AG09309 (cell line): ENCODE measurements around the gene UCK2.

Experiments used
- DNase-seq: peaks from one replicate; pipeline ENCODE4 v3.0.0-alpha.2; 2010; ENCODE audit warnings: low read depth
- H3K4me3 ChIP-seq: 2 replicates; pipeline ENCODE4 v1.5.1; 2011; ENCODE audit warnings: mild to moderate bottlenecking, low read depth, low read length, moderate library complexity; ENCODE audit not compliant: control insufficient read depth
- TF ChIP-seq, protein P1 (sequence below): IDR thresholded peaks from 2 replicates; pipeline ENCODE4 v1.5.1; 2011; ENCODE audit warnings: mild to moderate bottlenecking, low read depth, low read length, inconsistent platforms; ENCODE audit not compliant: insufficient read depth, control insufficient read depth; ENCODE audit errors: missing control alignments

UCK2 gene

DNA sequence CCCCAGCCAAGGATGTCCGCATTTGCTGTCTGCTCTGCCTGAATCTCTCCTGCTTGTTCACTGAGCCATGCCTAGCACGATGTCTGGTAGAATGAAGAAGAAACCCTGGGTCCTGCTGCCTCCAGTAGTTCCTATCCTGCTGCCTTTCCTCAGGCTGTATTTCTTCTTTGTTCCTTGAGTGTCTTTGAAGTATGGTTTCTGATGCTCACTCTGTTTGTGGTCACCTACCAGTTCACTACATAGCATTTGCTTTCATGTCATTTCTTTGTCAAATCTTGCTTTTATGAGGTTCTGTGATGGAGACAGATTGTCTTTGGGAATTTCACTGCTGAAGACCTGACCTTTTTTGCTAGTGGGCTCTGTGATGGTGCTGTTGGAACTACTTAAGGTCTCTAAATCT, 5.9 kb downstream of the UCK2 start:
- H3K4me3 ChIP-seq: no peak overlapping the region
- TF ChIP-seq, protein P1, sequence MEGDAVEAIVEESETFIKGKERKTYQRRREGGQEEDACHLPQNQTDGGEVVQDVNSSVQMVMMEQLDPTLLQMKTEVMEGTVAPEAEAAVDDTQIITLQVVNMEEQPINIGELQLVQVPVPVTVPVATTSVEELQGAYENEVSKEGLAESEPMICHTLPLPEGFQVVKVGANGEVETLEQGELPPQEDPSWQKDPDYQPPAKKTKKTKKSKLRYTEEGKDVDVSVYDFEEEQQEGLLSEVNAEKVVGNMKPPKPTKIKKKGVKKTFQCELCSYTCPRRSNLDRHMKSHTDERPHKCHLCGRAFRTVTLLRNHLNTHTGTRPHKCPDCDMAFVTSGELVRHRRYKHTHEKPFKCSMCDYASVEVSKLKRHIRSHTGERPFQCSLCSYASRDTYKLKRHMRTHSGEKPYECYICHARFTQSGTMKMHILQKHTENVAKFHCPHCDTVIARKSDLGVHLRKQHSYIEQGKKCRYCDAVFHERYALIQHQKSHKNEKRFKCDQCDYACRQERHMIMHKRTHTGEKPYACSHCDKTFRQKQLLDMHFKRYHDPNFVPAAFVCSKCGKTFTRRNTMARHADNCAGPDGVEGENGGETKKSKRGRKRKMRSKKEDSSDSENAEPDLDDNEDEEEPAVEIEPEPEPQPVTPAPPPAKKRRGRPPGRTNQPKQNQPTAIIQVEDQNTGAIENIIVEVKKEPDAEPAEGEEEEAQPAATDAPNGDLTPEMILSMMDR: no peak
- DNase-seq: no peak

DNA sequence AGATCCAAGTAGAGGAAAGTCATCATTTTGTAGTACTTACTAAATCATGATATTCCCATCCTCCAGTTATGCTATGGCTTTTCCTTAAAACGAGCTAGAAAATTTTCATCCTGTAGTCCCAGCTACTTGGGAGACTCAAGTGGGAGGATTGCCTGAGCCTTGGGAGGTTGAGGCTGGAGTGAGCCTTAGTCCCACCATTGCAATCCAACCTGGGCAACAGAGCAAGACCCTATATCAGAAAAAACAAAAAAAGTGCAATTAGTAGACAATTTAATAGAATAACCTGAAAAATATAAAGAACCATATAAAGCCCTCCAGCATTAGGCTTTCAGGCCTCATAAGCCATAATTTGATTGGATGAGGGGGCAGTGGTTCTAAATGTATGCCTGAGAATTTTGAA, 6.8 kb downstream of the UCK2 start:
- no peak overlapping the region for H3K4me3 ChIP-seq
- no peak for DNase-seq
- TF ChIP-seq, protein P1: no peak

DNA sequence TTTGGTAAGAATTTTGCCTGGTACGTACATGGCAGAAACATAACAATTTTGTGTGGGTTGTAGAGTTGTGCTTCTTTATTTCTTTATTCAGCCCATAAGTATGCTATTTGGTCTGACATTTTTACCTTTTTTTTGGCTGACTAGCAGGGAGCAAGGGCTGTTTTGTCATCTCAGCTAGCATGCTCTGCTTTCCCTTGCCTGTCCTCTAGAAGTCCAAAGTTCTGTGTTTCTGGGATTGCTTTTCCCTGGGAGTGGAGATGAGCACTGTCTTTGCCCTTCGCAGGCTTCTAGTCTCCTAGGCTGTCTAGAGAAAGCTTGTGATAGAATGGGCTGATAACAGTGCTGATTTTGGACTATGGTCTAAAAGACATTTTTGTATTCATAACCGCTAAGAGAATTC, 7.5 kb downstream of the UCK2 start:
- no peak overlapping the region for H3K4me3 ChIP-seq
- DNase-seq: no peak
- TF ChIP-seq, protein P1: no peak

DNA sequence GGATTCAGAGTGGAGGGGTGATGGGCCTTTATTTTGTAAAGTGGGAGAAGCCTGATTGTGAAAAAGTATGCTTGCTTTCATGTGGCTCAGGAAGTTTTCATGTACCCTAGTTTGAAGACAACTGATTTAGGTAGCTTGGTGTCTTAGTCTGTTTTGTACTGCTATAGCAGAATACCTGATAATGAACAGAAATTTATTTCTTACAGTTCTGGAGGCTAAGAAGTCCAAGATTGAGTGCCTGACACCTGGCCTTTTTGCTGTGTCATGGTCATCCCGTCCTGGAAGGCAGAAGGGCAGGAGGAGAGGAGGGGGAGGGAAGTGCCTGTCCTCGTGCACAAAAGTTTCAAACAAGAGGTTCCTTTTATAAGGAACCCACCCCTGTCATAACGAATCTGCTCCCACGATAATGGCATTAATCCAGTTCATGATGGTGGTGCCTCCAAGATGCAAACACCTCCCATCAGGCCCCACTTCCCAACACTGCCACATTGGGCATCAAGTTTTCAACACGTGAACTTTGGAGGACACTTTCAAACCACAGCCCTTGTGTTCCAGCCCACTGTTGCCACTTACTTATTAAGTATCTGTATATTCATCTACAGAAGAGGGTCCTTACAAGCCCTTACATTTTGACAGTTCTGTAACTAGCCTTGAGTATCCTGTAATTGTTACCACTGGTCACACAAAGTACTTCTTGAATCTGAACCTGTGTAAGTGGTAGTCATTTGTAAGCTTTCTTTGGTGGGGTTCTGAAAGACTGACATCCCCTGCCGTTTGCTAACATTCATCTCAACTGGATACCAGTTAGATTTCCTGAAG, 9.5 kb downstream of the UCK2 start:
- DNase-seq: no peak
- H3K4me3 ChIP-seq: no peak overlapping the region
- TF ChIP-seq, protein P1: no peak

DNA sequence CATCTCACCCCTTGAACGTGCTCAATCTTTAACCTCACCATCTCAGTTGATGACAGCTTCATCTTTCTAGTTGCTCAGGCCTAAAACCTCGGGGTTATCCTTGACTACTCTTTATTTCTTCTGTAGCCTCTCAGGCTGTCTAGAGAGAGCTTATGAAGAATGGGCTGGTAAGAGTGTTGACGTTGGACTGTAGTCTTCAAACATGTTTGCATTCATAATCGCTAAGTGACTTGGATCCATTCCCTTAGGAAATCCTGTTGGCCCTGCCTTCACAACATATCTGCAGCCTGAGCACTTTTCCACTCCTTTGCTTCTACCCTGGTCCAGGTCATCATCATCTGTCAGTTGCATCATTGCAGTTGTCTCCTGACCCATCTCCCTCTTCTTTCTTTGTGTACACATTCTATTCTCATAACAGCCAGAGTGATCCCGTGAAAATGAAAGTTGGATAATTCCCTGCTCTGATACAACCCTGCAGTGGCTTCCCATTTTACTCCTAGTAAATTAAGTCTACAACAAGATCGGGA, 10.5 kb downstream of the UCK2 start:
- H3K4me3 ChIP-seq: no peak overlapping the region
- TF ChIP-seq, protein P1: no peak
- DNase-seq: no peak

DNA sequence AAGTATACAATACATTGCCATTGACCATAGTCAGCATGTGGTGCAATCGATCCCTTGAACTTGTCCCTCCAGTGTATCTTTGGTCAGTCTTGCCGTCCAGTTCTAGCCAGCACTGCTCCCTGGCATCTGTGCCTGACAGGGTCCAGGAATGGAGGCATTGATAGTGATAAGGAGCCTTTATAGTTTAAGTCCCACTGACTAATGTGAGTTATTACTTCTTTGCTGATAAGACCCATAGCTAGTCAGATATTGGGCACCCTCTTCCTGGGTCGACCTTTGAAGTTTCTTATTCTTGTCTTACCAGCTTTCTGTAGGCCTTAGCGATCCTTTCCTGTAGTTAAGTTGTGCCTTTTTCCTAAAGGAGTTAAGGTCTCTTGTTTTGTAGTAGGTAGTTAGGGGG, 13.0 kb downstream of the UCK2 start:
- H3K4me3 ChIP-seq: no peak overlapping the region
- TF ChIP-seq, protein P1: no peak

More for the DNA sequence above, 13.0 kb downstream of the UCK2 start:
- no peak for DNase-seq
